COLO829 (cell line): ENCODE results near the gene SNAP29.
"Not testable (repeated sequence)": the region's sequence is repeated elsewhere in the genome, so short reads cannot be mapped to it uniquely, and the experiment has no call there.

Source experiments
- DNase-seq: peaks from one replicate; pipeline ENCODE4 v3.0.0; 2012; ENCODE audit warnings: low spot score

The SNAP29 gene

GRCh38 chr22:20901093-20902033 is 42.6 kb downstream of the SNAP29 start:
- DNase-seq = not testable (repeated sequence)

- no peak for DNase-seq
Measured at GRCh38 chr22:20903093-20903492, 44.3 kb downstream of the SNAP29 start.

- DNase-seq = no peak
Measured at GRCh38 chr22:20904008-20904979, 45.5 kb downstream of the SNAP29 start.

- DNase-seq = no peak
Measured at GRCh38 chr22:20904980-20905355, 46.2 kb downstream of the SNAP29 start.

GRCh38 chr22:20905415-20906386 is 46.9 kb downstream of the SNAP29 start:
- DNase-seq = no peak

- DNase-seq = no peak
Measured at GRCh38 chr22:20906387-20906767, 47.6 kb downstream of the SNAP29 start.

GRCh38 chr22:20908717-20909116 is 49.9 kb downstream of the SNAP29 start:
- not testable (repeated sequence) for DNase-seq

GRCh38 chr22:20909543-20910303 is 50.9 kb downstream of the SNAP29 start:
- no peak for DNase-seq

GRCh38 chr22:20912494-20912893 is 53.7 kb downstream of the SNAP29 start:
- DNase-seq = no peak

- peak; percentile 100 for DNase-seq
Measured at GRCh38 chr22:20916916-20917810, 58.4 kb downstream of the SNAP29 start, which contains the start of gene CRKL. Gene CRKL (plus strand): TSS chr22:20917407. CDS start chr22:20917935, 528 bp downstream.

GRCh38 chr22:20918663-20919218 is 59.9 kb downstream of the SNAP29 start:
- DNase-seq = no peak

GRCh38 chr22:20919718-20920117 is 60.9 kb downstream of the SNAP29 start:
- no peak for DNase-seq

- DNase-seq = no peak
Measured at GRCh38 chr22:20920881-20921203, 62.0 kb downstream of the SNAP29 start.

GRCh38 chr22:20922141-20922751 is 63.4 kb downstream of the SNAP29 start:
- DNase-seq = no peak

GRCh38 chr22:20926243-20926642 is 67.4 kb downstream of the SNAP29 start:
- DNase-seq = no peak

- DNase-seq = no peak
Measured at GRCh38 chr22:20927940-20928572, 69.2 kb downstream of the SNAP29 start.

GRCh38 chr22:20928573-20928967 is 69.8 kb downstream of the SNAP29 start:
- no peak for DNase-seq

GRCh38 chr22:20930004-20930403 is 71.2 kb downstream of the SNAP29 start:
- no peak for DNase-seq
